Measurements from ENCODE around the gene CRBN.
A peak's percentile ranks its signal among the peaks of the same experiment; 100 is the strongest.

CRBN gene

GRCh38 chr3:3134750-3135448 is 44.6 kb downstream of the CRBN start:
- H3K79me1 ChIP-seq (ENCODE audit: low read length), result no peaks in the 10 kb centered on the region
- no CpG with 5 or more reads among the region's 4 CpGs for WGBS (ENCODE audit: extremely low coverage, insufficient coverage, insufficient read length)
- H2BK120ac ChIP-seq (ENCODE audit: insufficient read depth, low read length, poor library complexity), result no peak overlapping the region
- peaks cover 8 to 9% of the 10 kb centered on the region in 2 experiments for H3K36me3 ChIP-seq (ENCODE audit: control insufficient read depth in 1 of 2, insufficient read depth in 2 of 2, low read length in 2 of 2)
- H3K14ac ChIP-seq (ENCODE audit: low read length), result no peak overlapping the region
- H4K91ac ChIP-seq (ENCODE audit: low read depth, low read length), result no peak overlapping the region
- no peak overlapping the region for H2BK12ac ChIP-seq (ENCODE audit: low read length)
- H3K4me3 ChIP-seq (ENCODE audit: low read depth, low read length), result no peak overlapping the region
- no peak overlapping the region for H2AK5ac ChIP-seq (ENCODE audit: low read length)
- no peak overlapping the region for H2AFZ ChIP-seq (ENCODE audit: insufficient read depth, low read length, poor library complexity)
- H3K18ac ChIP-seq (ENCODE audit: low read length), result no peak overlapping the region
- H4K12ac ChIP-seq (ENCODE audit: low read depth, low read length), result no peak overlapping the region
- H3K9ac ChIP-seq (ENCODE audit: low read length), result no peak overlapping the region
- no peak overlapping the region for H3K4me2 ChIP-seq (ENCODE audit: low read length)
- no peaks in the 10 kb centered on the region for H3K27me3 ChIP-seq (ENCODE audit: insufficient read depth, low read length)
- H3K27ac ChIP-seq (ENCODE audit: low read depth, low read length), result no peak overlapping the region
- H3K79me2 ChIP-seq (ENCODE audit: control insufficient read depth, insufficient read depth, low read length, poor library complexity), result no peaks in the 10 kb centered on the region
- H3K4ac ChIP-seq (ENCODE audit: low read depth, low read length), result no peak overlapping the region
- no peak for DNase-seq
- H2BK5ac ChIP-seq (ENCODE audit: low read depth, low read length, poor library complexity), result no peak overlapping the region
- H3K4me1 ChIP-seq (ENCODE audit: control insufficient read depth in 1 of 2, insufficient read depth in 2 of 2, low read length in 2 of 2), result no peaks in the 10 kb centered on the region
- H4K8ac ChIP-seq (ENCODE audit: low read depth, low read length), result no peak overlapping the region
- no peak overlapping the region for H3K23ac ChIP-seq (ENCODE audit: low read length)
- H3K9me3 ChIP-seq (ENCODE audit: insufficient read depth, low read depth, low read length), result no peaks in the 10 kb centered on the region

- H3K79me2 ChIP-seq (ENCODE audit: control insufficient read depth, insufficient read depth, low read length, poor library complexity), result no peaks in the 10 kb centered on the region
- no peak overlapping the region for H3K4me3 ChIP-seq (ENCODE audit: low read depth, low read length)
- peaks cover 8 to 13% of the 10 kb centered on the region in 2 experiments for H3K36me3 ChIP-seq (ENCODE audit: control insufficient read depth in 1 of 2, insufficient read depth in 2 of 2, low read length in 2 of 2)
- H2BK5ac ChIP-seq (ENCODE audit: low read depth, low read length, poor library complexity), result no peak overlapping the region
- no peak overlapping the region for H3K23ac ChIP-seq (ENCODE audit: low read length)
- no peak overlapping the region for H2BK120ac ChIP-seq (ENCODE audit: insufficient read depth, low read length, poor library complexity)
- H3K9ac ChIP-seq (ENCODE audit: low read length), result no peak overlapping the region
- H3K9me3 ChIP-seq (ENCODE audit: insufficient read depth, low read depth, low read length), result no peaks in the 10 kb centered on the region
- DNase-seq, result no peak
- no peak overlapping the region for H3K27ac ChIP-seq (ENCODE audit: low read depth, low read length)
- H3K18ac ChIP-seq (ENCODE audit: low read length), result no peak overlapping the region
- H3K14ac ChIP-seq (ENCODE audit: low read length), result no peak overlapping the region
- H3K4me2 ChIP-seq (ENCODE audit: low read length), result no peak overlapping the region
- H2AFZ ChIP-seq (ENCODE audit: insufficient read depth, low read length, poor library complexity), result no peak overlapping the region
- peak overlapping the region; percentile 33 for H3K4ac ChIP-seq (ENCODE audit: low read depth, low read length)
- peaks cover 0 to 2% of the 10 kb centered on the region in 2 experiments for H3K4me1 ChIP-seq (ENCODE audit: control insufficient read depth in 1 of 2, insufficient read depth in 2 of 2, low read length in 2 of 2)
- H2AK5ac ChIP-seq (ENCODE audit: low read length), result no peak overlapping the region
- no peaks in the 10 kb centered on the region for H3K27me3 ChIP-seq (ENCODE audit: insufficient read depth, low read length)
- H2BK12ac ChIP-seq (ENCODE audit: low read length), result no peak overlapping the region
- H4K8ac ChIP-seq (ENCODE audit: low read depth, low read length), result no peak overlapping the region
- no peak overlapping the region for H4K91ac ChIP-seq (ENCODE audit: low read depth, low read length)
- no CpG with 5 or more reads among the region's 6 CpGs for WGBS (ENCODE audit: extremely low coverage, insufficient coverage, insufficient read length)
- no peak overlapping the region for H4K12ac ChIP-seq (ENCODE audit: low read depth, low read length)
- no peaks in the 10 kb centered on the region for H3K79me1 ChIP-seq (ENCODE audit: low read length)
These were observed 46.0 kb downstream of the CRBN start for GRCh38 chr3:3133500-3133899.

GRCh38 chr3:3129579-3129978 is 49.9 kb downstream of the CRBN start:
- Histone ChIP-seq H2BK5ac (ENCODE audit: low read depth, low read length, poor library complexity) (no peak overlapping the region), H3K36me3 (ENCODE audit: control insufficient read depth in 1 of 2, insufficient read depth in 2 of 2, low read length in 2 of 2) (peaks cover 8 to 13% of the 10 kb centered on the region in 2 experiments), H3K18ac (ENCODE audit: low read length) (no peak overlapping the region), H3K27me3 (ENCODE audit: insufficient read depth, low read length) (no peaks in the 10 kb centered on the region), H3K4me1 (ENCODE audit: control insufficient read depth in 1 of 2, insufficient read depth in 2 of 2, low read length in 2 of 2) (peaks cover 3 to 6% of the 10 kb centered on the region in 2 experiments), H3K4me3 (ENCODE audit: low read depth, low read length) (no peak overlapping the region), H3K4ac (ENCODE audit: low read depth, low read length) (no peak overlapping the region), H4K91ac (ENCODE audit: low read depth, low read length) (no peak overlapping the region), H3K79me2 (ENCODE audit: control insufficient read depth, insufficient read depth, low read length, poor library complexity) (peaks cover 11% of the 10 kb centered on the region), H2BK120ac (ENCODE audit: insufficient read depth, low read length, poor library complexity) (no peak overlapping the region), H3K9ac (ENCODE audit: low read length) (no peak overlapping the region), H3K23ac (ENCODE audit: low read length) (no peak overlapping the region), H3K14ac (ENCODE audit: low read length) (no peak overlapping the region), H2AK5ac (ENCODE audit: low read length) (no peak overlapping the region), H4K12ac (ENCODE audit: low read depth, low read length) (no peak overlapping the region), H3K9me3 (ENCODE audit: insufficient read depth, low read depth, low read length) (no peaks in the 10 kb centered on the region), H3K79me1 (ENCODE audit: low read length) (peaks cover 10% of the 10 kb centered on the region), H3K4me2 (ENCODE audit: low read length) (no peak overlapping the region), H2AFZ (ENCODE audit: insufficient read depth, low read length, poor library complexity) (no peak overlapping the region), H4K8ac (ENCODE audit: low read depth, low read length) (no peak overlapping the region), H3K27ac (ENCODE audit: low read depth, low read length) (no peak overlapping the region), H2BK12ac (ENCODE audit: low read length) (no peak overlapping the region)
- WGBS (ENCODE audit: extremely low coverage, insufficient coverage, insufficient read length), result no CpG with 5 or more reads among the region's 5 CpGs
- DNase-seq, result no peak

- peak overlapping the region; percentile 72 for H2AK5ac ChIP-seq (ENCODE audit: low read length)
- H3K23ac ChIP-seq (ENCODE audit: low read length), result no peak overlapping the region
- peak overlapping the region; percentile 99 for H3K4ac ChIP-seq (ENCODE audit: low read depth, low read length)
- H3K27me3 ChIP-seq (ENCODE audit: insufficient read depth, low read length), result no peaks in the 10 kb centered on the region
- peak overlapping the region; percentile 98 for H2BK120ac ChIP-seq (ENCODE audit: insufficient read depth, low read length, poor library complexity)
- H2AFZ ChIP-seq (ENCODE audit: insufficient read depth, low read length, poor library complexity), result peak overlapping the region; percentile 98
- no peaks in the 10 kb centered on the region for H3K9me3 ChIP-seq (ENCODE audit: insufficient read depth, low read depth, low read length)
- peaks cover 10% of the 10 kb centered on the region for H3K79me1 ChIP-seq (ENCODE audit: low read length)
- peaks cover 3 to 6% of the 10 kb centered on the region in 2 experiments for H3K4me1 ChIP-seq (ENCODE audit: control insufficient read depth in 1 of 2, insufficient read depth in 2 of 2, low read length in 2 of 2)
- H3K79me2 ChIP-seq (ENCODE audit: control insufficient read depth, insufficient read depth, low read length, poor library complexity), result peaks cover 11% of the 10 kb centered on the region
- peak overlapping the region; percentile 93 for H3K4me3 ChIP-seq (ENCODE audit: low read depth, low read length)
- peak overlapping the region; percentile 96 for H2BK5ac ChIP-seq (ENCODE audit: low read depth, low read length, poor library complexity)
- peak overlapping the region; percentile 99 for H3K14ac ChIP-seq (ENCODE audit: low read length)
- WGBS (ENCODE audit: extremely low coverage, insufficient coverage, insufficient read length), result no CpG with 5 or more reads among the region's 20 CpGs
- peak in 1 of 2 donors; percentile 35 for DNase-seq
- H3K4me2 ChIP-seq (ENCODE audit: low read length), result peak overlapping the region; percentile 84
- peak overlapping the region; percentile 92 for H4K91ac ChIP-seq (ENCODE audit: low read depth, low read length)
- peak overlapping the region; percentile 99 for H4K8ac ChIP-seq (ENCODE audit: low read depth, low read length)
- H2BK12ac ChIP-seq (ENCODE audit: low read length), result peak overlapping the region; percentile 33
- peak overlapping the region; percentile 99 for H3K18ac ChIP-seq (ENCODE audit: low read length)
- peak overlapping the region; percentile 81 for H3K9ac ChIP-seq (ENCODE audit: low read length)
- no peak overlapping the region for H3K27ac ChIP-seq (ENCODE audit: low read depth, low read length)
- peaks cover 8 to 13% of the 10 kb centered on the region in 2 experiments for H3K36me3 ChIP-seq (ENCODE audit: control insufficient read depth in 1 of 2, insufficient read depth in 2 of 2, low read length in 2 of 2)
- peak overlapping the region; percentile 100 for H4K12ac ChIP-seq (ENCODE audit: low read depth, low read length)
These were observed 52.0 kb downstream of the CRBN start for GRCh38 chr3:3127432-3128010.
